K562 (cell line): ENCODE results near the gene HTR2C. TPM values are rescaled to one million over a fixed set of nuclear protein-coding genes. Genes with fewer than 3 reads are reported as not detected.

Experiments used
- IRF2 ChIP-seq: sonication (generic); formaldehyde crosslinking; IDR thresholded peaks from 2 replicates; pipeline ENCODE4 v1.8.1; 2022; ENCODE audit warnings: mild to moderate bottlenecking, missing genetic modification reagents
- MGA ChIP-seq: fragments of 450-650 bp; IDR thresholded peaks from 2 replicates; pipeline ENCODE4 v1.6.1; 2016; ENCODE audit warnings: mild to moderate bottlenecking, moderate library complexity
- RCOR1 ChIP-seq, 2 experiments: IDR thresholded peaks; 2 replicates each; pipeline ENCODE4 v1.6.1; 2012; ENCODE audit warnings: low read depth in 2 of 2, low read length in 2 of 2, borderline replicate concordance in 1 of 2, improper control_type of control experiment in 1 of 2
- ZNF347 ChIP-seq: fragments of 450-650 bp; formaldehyde crosslinking; IDR thresholded peaks from 2 replicates; pipeline ENCODE4 v1.4.0; 2020; ENCODE audit warnings: low read depth, mild to moderate bottlenecking, moderate library complexity
- ZNF57 ChIP-seq: fragments of 450-650 bp; formaldehyde crosslinking; IDR thresholded peaks from 2 replicates; pipeline ENCODE4 v1.4.0; 2020; ENCODE audit warnings: mild to moderate bottlenecking, moderate library complexity
- polyA plus RNA-seq, 8 experiments: library from polyadenylated mRNA; depleted of rRNA in 4 of 8; stranded (reverse) in 5 of 8; unstranded in 3 of 8; fragments of >200 nt; fragmentation: Nextera tagmentation in 2 of 8; fragmentation: Illumina TruSeq in 1 of 8; extraction: Ambion mirVana in 2 of 8; extraction: Trizol in 1 of 8; gene quantifications; 2 replicates each; pipeline versions ENCODE4 v1.2.1 to v1.2.3, GENCODE V29; 2011 to 2014; ENCODE audit warnings: inconsistent platforms in 1 of 8, missing spikeins in 1 of 8
- total RNA-seq, 7 experiments: library from RNA; depleted of rRNA in 6 of 7; stranded (reverse); fragments of >200 nt in 6 of 7; fragmentation: Illumina TruSeq in 2 of 7; extraction: Trizol in 2 of 7; gene quantifications; 2 replicates each; pipeline versions ENCODE4 v1.2.1 to v1.2.3, GENCODE V29; 2011 to 2021; ENCODE audit warnings: low replicate concordance in 1 of 7
- TF ChIP-seq, protein P1 (sequence below): fragments of 250-450 bp; sonication (Bioruptor Pico); IDR thresholded peaks from 2 replicates; pipeline ENCODE4 v1.5.0; 2021; ENCODE audit warnings: mild to moderate bottlenecking, borderline replicate concordance

HTR2C gene
- total and polyA plus RNA-seq, 9 of the 15 experiments (the other 6 are each of a cell fraction or from before 2014, with no cell fraction given), result 0.04 to 0.22 (median 0.10) TPM

GRCh38 chrX:114787061-114787460 lies 203.2 kb downstream of the HTR2C start (continued):
- TF ChIP-seq, protein P1, sequence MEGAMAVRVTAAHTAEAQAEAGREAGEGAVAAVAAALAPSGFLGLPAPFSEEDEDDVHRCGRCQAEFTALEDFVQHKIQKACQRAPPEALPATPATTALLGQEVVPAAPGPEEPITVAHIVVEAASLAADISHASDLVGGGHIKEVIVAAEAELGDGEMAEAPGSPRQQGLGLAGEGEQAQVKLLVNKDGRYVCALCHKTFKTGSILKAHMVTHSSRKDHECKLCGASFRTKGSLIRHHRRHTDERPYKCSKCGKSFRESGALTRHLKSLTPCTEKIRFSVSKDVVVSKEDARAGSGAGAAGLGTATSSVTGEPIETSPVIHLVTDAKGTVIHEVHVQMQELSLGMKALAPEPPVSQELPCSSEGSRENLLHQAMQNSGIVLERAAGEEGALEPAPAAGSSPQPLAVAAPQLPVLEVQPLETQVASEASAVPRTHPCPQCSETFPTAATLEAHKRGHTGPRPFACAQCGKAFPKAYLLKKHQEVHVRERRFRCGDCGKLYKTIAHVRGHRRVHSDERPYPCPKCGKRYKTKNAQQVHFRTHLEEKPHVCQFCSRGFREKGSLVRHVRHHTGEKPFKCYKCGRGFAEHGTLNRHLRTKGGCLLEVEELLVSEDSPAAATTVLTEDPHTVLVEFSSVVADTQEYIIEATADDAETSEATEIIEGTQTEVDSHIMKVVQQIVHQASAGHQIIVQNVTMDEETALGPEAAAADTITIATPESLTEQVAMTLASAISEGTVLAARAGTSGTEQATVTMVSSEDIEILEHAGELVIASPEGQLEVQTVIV, result no peak
- TF ChIP-seq RCOR1 (IDR thresholded peaks at IDR 0.05; ENCODE audit: borderline replicate concordance in 1 of 2, low read depth in 2 of 2, low read length in 2 of 2), result no peak
- no peak for TF ChIP-seq ZNF57 (CRISPR knock-in tag)
- no peak for TF ChIP-seq MGA
- no peak for TF ChIP-seq ZNF347 (CRISPR knock-in tag)
- TF ChIP-seq IRF2 (CRISPR knock-in tag), result no peak
